Stimulated activated naive CD8-positive, alpha-beta T cell treated with anti-CD3 and anti-CD28 coated beads, Interleukin-15, Interleukin-2, amounts not matched to agents 100 ng/mL and 50 ng/mL, for 24 hours (primary cell): ENCODE results near the gene DISP3.
"Not testable (repeated sequence)": the region's sequence is repeated elsewhere in the genome, so short reads cannot be mapped to it uniquely, and the experiment has no call there.

ENCODE experiments used
- H3K27ac Mint-ChIP-seq: one replicate; pipeline ENCODE4 v1.8.0; 2021; ENCODE audit warnings: mild to moderate bottlenecking, mixed read lengths
- H3K27me3 Mint-ChIP-seq: one replicate; pipeline ENCODE4 v1.8.0; 2021; ENCODE audit warnings: mixed read lengths
- H3K36me3 Mint-ChIP-seq: one replicate; pipeline ENCODE4 v1.8.0; 2021; ENCODE audit warnings: low read depth, mixed read lengths
- H3K4me1 Mint-ChIP-seq: one replicate; pipeline ENCODE4 v1.8.0; 2021; ENCODE audit warnings: low read depth, mixed read lengths
- H3K4me3 Mint-ChIP-seq: one replicate; pipeline ENCODE4 v1.8.0; 2021; ENCODE audit warnings: mild to moderate bottlenecking, mixed read lengths
- H3K9me3 Mint-ChIP-seq: one replicate; pipeline ENCODE4 v1.8.0; 2021; ENCODE audit warnings: mixed read lengths

The DISP3 gene

DNA sequence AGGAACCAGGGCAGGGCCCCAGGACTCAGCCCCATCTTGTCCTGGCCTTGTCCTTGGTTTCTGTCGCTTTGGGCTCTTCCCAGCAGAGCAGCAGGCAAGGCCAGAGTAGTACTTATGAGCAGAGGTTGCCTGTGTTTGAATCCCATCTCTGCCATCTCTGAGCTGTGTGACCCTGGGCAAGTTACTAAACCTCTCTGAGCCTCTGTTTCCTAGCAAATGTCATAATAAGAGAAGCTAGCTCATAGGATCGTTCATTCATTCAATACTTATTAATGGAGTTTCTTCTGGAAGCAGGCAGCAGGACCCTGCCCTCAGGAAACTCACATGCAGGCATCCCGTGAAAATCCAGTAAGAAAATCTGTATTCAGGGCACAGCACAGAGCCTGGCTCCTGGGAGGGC lies 91.0 kb downstream of the DISP3 start:
- peaks cover 15% of the 10 kb centered on the region for H3K27me3 Mint-ChIP-seq

DNA sequence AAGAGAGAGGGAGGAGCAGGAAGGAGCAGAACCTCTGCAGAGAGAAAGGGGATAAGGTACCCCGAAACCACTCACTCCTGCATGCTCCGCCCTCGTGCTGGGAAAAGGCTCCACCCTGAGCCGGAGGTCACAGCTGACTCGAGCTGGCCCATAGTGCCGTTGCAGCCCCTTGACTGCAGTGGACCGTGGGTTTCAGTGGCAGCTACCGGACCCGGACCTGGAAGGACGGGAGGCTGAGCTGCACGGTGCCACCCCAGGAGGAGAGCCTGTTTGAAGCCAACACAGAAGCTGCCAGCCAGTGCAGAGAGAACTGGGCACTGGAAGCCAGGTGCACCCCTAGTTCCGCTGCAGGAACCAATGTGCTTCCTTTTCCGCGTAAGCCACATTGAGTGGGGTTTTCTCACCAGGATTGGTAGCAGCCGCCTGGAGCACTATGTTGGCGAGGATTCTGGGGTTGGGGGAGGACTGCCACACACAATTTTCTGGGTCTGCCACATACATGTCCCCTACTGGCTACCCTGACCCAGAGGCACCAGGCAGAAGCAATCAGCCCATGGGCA lies 91.9 kb downstream of the DISP3 start:
- H3K4me1 Mint-ChIP-seq = no peaks in the 10 kb centered on the region
- no peaks in the 10 kb centered on the region for H3K9me3 Mint-ChIP-seq
- no peaks in the 10 kb centered on the region for H3K36me3 Mint-ChIP-seq
- no peak overlapping the region for H3K27ac Mint-ChIP-seq
- no peak overlapping the region for H3K4me3 Mint-ChIP-seq
- H3K27me3 Mint-ChIP-seq = peaks cover 15% of the 10 kb centered on the region

More for the DNA sequence above, 91.0 kb downstream of the DISP3 start:
- Mint-ChIP-seq H3K27ac (no peak overlapping the region), H3K4me1 (no peaks in the 10 kb centered on the region), H3K9me3 (no peaks in the 10 kb centered on the region), H3K4me3 (no peak overlapping the region), H3K36me3 (no peaks in the 10 kb centered on the region)

DNA sequence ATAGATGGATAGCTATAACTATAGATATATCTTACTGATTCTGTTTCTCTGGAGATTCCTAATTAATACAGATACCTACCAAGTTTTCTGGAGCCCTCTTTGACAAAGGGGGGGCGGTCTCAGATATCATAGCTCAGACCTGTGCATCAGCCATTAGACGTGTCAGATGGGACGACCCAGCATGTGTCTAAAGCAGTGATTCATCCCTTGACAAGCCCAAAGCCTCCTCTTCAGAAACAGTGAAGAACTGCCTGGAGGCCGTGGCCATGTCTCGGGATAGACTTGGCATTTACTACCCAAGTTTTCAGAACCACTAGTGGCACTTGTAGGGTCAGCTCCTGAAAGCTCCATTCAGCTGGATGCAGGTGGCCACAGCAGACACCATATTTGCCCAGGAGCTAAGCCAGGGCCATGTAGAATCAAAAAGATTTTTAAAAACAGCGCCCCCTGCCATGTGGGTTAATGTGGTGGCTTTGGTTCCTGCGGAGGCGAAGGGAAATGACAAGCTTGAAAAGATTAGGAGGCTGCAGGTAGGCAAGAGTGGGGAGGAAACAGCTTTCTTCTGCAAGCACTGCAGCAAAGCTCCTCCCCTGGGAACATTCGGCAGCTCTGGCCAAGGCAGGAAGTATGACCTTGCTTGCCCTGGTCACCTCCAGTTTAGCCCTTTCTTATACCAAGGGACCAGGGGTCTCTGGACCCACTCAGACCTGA lies 93.1 kb downstream of the DISP3 start:
- Mint-ChIP-seq H3K27ac (no peak overlapping the region), H3K27me3 (peaks cover 15% of the 10 kb centered on the region), H3K36me3 (no peaks in the 10 kb centered on the region), H3K4me3 (no peak overlapping the region), H3K9me3 (no peaks in the 10 kb centered on the region), H3K4me1 (no peaks in the 10 kb centered on the region)

DNA sequence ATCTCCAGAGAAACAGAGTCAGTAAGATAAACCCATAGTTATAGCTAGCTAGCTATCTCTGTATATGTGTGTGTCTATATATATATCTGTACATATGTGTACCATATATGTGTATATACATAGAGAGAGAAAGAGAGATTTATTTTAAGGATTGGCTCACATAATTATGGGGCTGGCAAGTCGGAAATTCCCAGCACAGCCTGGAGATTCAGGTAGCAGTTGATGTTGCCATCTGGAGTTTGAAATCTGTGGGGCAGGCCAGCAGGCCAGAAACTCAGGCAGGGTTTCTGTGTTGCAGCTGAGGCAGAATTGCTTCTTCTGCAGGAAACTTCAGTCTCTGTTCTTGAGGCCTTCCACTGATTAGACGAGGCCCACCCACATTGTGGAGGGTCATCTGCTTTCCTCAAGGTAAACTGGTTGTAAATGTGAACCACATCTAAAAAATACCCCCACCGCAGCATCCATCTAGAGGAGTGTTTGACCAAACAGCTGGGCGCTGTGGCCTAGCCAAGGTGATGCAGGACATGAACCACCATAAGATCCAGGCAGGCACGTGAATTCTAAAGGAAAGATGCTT lies 94.2 kb downstream of the DISP3 start:
- peaks cover 15% of the 10 kb centered on the region for H3K27me3 Mint-ChIP-seq
- H3K4me3 Mint-ChIP-seq = no peak overlapping the region
- no peaks in the 10 kb centered on the region for H3K9me3 Mint-ChIP-seq
- H3K36me3 Mint-ChIP-seq = no peaks in the 10 kb centered on the region
- H3K27ac Mint-ChIP-seq = no peak overlapping the region
- no peaks in the 10 kb centered on the region for H3K4me1 Mint-ChIP-seq

DNA sequence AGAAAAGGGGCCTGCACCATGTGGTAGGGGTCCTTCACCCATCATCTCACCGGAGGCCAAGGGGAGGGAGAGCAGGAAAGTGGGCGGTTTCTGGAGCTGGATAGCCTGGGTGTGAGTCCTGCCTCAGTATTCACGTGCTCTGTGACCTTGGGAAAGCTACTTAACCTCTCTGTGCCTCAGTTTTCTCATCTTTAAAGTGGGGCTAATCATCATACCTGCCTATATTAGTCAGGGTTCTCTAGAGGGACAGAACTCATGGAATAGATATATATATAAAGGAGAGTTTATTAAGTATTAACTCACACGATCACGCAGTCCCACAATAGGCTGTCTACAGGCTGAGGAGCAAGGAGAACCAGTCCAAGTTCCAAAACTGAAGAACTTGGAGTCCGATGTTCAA lies 96.6 kb downstream of the DISP3 start:
- no peak overlapping the region for H3K4me3 Mint-ChIP-seq
- no peak overlapping the region for H3K27ac Mint-ChIP-seq
- H3K4me1 Mint-ChIP-seq = no peaks in the 10 kb centered on the region
- no peaks in the 10 kb centered on the region for H3K36me3 Mint-ChIP-seq
- no peaks in the 10 kb centered on the region for H3K9me3 Mint-ChIP-seq
- peaks cover 7% of the 10 kb centered on the region for H3K27me3 Mint-ChIP-seq

DNA sequence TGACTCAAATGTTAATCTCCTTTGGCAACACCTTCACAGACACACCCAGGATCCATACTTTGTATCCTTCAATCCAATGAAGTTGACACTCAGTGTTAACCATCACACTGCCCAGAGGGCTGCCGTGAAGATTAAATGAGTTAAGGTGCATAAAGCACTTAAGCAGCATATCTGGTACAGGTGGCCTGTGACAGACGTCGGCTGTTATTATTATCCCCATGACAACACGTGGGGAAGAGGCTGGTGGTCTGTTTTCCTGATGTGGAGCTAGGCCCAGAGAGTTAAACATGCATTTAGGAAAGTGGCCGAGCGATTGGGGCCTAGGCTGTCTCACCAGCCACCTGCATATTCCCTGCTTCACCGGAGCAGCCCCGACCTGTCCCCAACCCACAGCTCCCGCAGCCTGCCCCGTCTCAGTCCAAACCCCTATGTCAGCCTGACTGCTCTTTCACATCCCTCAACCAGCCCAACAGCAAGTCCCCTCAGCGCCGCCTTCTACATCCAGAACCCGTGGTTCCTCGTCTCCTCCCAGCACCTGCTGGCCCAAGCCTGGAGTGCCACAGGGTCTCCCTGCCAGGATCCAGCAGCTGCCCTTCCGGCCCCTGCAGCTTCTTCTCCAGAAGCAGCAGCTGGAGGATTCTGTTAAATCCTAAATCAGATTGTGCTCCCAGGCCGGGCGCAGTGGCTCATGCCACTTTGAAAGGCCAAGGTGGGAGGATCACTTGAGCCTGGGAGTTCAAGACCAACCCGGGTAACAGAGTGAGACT lies 97.3 kb downstream of the DISP3 start:
- no peaks in the 10 kb centered on the region for H3K9me3 Mint-ChIP-seq
- no peaks in the 10 kb centered on the region for H3K4me1 Mint-ChIP-seq
- H3K27me3 Mint-ChIP-seq = peaks cover 9% of the 10 kb centered on the region
- H3K4me3 Mint-ChIP-seq = no peak overlapping the region
- H3K27ac Mint-ChIP-seq = no peak overlapping the region
- H3K36me3 Mint-ChIP-seq = no peaks in the 10 kb centered on the region

DNA sequence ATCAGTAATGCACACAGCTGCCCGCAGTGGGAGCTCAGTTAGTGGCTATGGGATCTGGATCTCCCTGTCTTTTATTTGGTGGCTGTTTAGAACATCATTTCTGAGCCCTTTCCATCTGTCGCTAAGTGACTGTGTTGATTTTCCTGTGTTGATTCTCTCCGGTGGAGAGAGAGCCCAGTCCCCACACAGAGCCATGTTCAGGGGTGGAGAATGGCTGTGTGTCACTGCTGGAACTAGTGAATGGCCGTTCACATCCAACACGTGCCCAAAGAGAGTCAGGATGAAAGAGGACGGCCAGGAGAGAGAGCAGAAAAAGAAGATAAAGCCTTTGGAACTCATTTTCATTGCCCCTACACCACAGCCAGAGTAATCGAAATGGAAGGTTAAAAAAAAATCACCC lies 99.0 kb downstream of the DISP3 start:
- Mint-ChIP-seq H3K36me3 (no peaks in the 10 kb centered on the region), H3K27me3 (peaks cover 4% of the 10 kb centered on the region), H3K9me3 (no peaks in the 10 kb centered on the region)

DNA sequence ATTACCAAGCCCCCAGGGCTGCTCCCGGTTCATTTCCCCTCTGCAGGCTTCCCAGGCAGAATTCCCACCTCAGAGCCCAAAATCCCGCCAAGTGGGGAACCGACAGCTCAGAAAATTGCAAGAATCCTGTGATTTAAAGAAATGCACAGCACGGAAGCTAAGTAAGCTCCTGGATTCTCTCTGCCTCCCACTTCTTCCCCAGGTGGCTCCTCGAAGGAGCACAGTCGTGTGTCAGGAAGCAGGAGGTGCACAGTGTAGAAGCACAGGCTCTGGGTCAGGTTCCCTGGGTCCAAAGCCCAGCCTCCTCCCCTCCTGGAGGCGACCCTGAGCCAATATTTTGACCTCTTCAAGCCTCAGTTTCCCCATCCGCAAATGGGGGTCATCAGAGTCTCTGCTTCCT lies 100.6 kb downstream of the DISP3 start:
- no peaks in the 10 kb centered on the region for H3K9me3 Mint-ChIP-seq
- no peak overlapping the region for H3K27ac Mint-ChIP-seq
- peaks cover 4% of the 10 kb centered on the region for H3K27me3 Mint-ChIP-seq
- no peak overlapping the region for H3K4me3 Mint-ChIP-seq
- no peaks in the 10 kb centered on the region for H3K4me1 Mint-ChIP-seq
- no peaks in the 10 kb centered on the region for H3K36me3 Mint-ChIP-seq

More for the DNA sequence above, 99.0 kb downstream of the DISP3 start:
- Mint-ChIP-seq H3K4me3 (no peak overlapping the region), H3K27ac (no peak overlapping the region), H3K4me1 (no peaks in the 10 kb centered on the region)

DNA sequence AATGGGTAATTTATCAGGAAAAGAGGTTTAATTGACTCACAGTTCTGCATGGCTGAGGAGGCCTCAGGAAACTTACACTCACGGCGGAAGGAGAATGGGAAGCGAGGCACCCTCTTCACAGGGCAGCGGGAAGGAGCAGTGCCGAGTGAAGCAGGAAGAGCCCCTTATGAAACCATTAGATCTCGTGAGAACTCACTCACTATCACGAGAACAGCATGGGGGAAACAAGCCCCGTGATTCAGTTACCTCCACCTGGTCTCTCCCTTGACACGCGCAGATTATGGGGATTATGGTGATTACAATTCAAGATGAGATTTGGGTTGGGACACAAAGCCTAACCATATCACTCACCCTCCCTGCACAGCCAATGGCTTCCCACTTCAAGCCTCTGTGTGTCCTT lies 101.1 kb downstream of the DISP3 start:
- H3K36me3 Mint-ChIP-seq, H3K4me3 Mint-ChIP-seq, H3K4me1 Mint-ChIP-seq: not testable (repeated sequence)

DNA sequence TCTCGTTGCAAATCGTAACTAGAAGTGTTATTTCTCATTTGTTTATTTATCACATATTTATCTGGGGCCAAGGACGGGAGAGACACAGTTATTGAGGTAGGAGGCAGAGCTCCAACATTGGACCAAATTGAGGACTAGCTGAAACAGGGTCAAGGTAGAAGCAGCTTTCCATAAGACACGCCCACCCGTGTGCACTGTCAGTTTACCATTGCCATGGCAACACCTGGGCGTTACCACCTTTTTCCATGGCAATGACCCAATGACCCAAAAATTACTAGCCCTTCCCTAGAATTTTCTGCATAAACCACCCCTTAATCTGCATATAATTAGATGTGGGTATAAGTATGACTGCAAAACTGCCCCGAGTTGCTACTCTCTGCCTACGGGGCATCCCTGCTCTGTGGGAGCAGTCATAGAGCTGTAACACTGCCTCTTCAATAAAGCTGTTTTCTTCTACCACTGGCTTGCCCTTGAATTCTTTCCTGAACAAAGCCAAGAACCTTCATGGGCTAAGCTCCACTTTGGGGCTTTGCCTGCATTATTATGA lies 102.6 kb downstream of the DISP3 start:
- H3K27me3 Mint-ChIP-seq = peaks cover 4% of the 10 kb centered on the region
- H3K27ac Mint-ChIP-seq = no peak overlapping the region
- no peak overlapping the region for H3K4me3 Mint-ChIP-seq
- H3K4me1 Mint-ChIP-seq = no peaks in the 10 kb centered on the region
- H3K9me3 Mint-ChIP-seq = no peaks in the 10 kb centered on the region
- no peaks in the 10 kb centered on the region for H3K36me3 Mint-ChIP-seq

More for the DNA sequence above, 101.1 kb downstream of the DISP3 start:
- H3K9me3 Mint-ChIP-seq, H3K27me3 Mint-ChIP-seq, H3K27ac Mint-ChIP-seq: not testable (repeated sequence)

DNA sequence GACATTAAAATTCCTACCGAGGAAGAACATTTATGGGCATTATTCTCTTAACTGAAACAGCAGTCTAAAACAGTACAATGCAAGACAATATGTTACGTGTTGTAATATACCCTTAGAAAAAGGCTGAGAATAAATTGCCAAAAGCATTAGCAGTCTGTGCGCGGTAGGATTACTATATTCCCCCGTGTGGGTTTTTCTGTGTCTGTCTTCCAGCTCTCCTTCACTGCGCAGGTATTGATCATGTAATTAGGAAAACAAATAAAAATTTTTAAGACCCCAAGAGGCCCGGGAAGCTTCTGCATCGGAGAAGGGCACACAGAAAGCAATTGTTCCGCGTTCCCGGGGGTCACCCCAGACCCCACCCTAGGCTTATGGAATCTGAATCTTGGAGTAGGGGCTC lies 106.4 kb downstream of the DISP3 start:
- H3K27me3 Mint-ChIP-seq = peaks cover 4% of the 10 kb centered on the region
- H3K36me3 Mint-ChIP-seq = no peaks in the 10 kb centered on the region
- H3K27ac Mint-ChIP-seq = no peak overlapping the region
- no peaks in the 10 kb centered on the region for H3K4me1 Mint-ChIP-seq
- no peak overlapping the region for H3K4me3 Mint-ChIP-seq
- no peaks in the 10 kb centered on the region for H3K9me3 Mint-ChIP-seq
